Breast epithelium (tissue), 3 donors: ENCODE results near the gene SAMD11.

ENCODE experiments used
- CTCF ChIP-seq, 3 donors: fragments of 450-650 bp; IDR thresholded peaks; one replicate each; pipeline ENCODE4 v1.5.1; 2016 to 2017; ENCODE audit warnings: antibody characterized with exemption in 3 of 3, mild to moderate bottlenecking in 3 of 3, moderate library complexity in 3 of 3
- POLR2A ChIP-seq: fragments of 450-650 bp; IDR thresholded peaks from one replicate; pipeline ENCODE4 v1.6.1; 2016; ENCODE audit warnings: antibody characterized with exemption, mild to moderate bottlenecking, moderate library complexity

GRCh38 chr1:980137-980571 lies 56.4 kb downstream of the SAMD11 start:
- TF ChIP-seq CTCF (IDR thresholded peaks at IDR 0.05), result no peak
- TF ChIP-seq POLR2A, result no peak
